OCI-LY3 (cell line): ENCODE measurements around the gene ABLIM3.

ENCODE experiments used
- EZH2phosphoT487 ChIP-seq: fragments of 200-600 bp; shearing (Covaris generic); IDR thresholded peaks from 2 replicates; pipeline ENCODE4 v1.6.1; 2018; ENCODE audit warnings: antibody characterized with exemption, mixed run types, low read depth
- TF ChIP-seq, protein P1 (sequence below): fragments of 200-600, 300-600 bp; sonication (generic); IDR thresholded peaks from 2 replicates; pipeline ENCODE4 v1.5.1; 2014; ENCODE audit warnings: antibody characterized with exemption, low read length, low read depth

DNA sequence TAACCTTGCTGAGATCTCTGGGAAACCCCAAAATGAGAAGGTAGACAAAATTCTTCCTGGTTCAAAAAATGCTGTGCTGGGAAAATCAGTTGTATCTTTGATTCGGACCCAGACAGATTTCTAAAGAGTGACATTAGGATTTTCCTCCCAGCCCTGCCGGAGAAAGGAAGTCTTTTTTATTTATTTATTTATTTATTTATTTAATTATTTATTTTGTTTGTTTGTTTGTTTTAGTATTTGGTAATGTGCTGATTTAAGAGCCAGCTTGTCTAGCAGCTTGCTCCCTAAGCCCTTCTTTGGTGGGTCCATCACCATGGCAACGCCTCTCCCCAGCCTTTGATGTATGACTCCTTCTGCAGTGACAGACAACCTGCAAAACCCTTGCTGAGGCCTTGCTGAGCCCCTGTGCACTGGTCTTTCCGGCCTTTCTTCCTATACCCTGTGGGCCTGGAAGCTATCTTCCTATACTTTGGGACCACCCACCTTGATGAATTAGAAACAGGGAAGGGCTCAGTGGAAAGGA is 69.7 kb downstream of the ABLIM3 start:
- TF ChIP-seq, protein P1, sequence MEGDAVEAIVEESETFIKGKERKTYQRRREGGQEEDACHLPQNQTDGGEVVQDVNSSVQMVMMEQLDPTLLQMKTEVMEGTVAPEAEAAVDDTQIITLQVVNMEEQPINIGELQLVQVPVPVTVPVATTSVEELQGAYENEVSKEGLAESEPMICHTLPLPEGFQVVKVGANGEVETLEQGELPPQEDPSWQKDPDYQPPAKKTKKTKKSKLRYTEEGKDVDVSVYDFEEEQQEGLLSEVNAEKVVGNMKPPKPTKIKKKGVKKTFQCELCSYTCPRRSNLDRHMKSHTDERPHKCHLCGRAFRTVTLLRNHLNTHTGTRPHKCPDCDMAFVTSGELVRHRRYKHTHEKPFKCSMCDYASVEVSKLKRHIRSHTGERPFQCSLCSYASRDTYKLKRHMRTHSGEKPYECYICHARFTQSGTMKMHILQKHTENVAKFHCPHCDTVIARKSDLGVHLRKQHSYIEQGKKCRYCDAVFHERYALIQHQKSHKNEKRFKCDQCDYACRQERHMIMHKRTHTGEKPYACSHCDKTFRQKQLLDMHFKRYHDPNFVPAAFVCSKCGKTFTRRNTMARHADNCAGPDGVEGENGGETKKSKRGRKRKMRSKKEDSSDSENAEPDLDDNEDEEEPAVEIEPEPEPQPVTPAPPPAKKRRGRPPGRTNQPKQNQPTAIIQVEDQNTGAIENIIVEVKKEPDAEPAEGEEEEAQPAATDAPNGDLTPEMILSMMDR, result no peak
- TF ChIP-seq EZH2phosphoT487, result no peak
